ENCODE results near the gene SLC35F4. TPM values are rescaled to one million over a fixed set of nuclear protein-coding genes. Genes with fewer than 3 reads are reported as not detected.

The SLC35F4 gene
- total and polyA plus RNA-seq, 2 experiments from 2014 or later: 0.07 TPM; not detected in 1

DNA sequence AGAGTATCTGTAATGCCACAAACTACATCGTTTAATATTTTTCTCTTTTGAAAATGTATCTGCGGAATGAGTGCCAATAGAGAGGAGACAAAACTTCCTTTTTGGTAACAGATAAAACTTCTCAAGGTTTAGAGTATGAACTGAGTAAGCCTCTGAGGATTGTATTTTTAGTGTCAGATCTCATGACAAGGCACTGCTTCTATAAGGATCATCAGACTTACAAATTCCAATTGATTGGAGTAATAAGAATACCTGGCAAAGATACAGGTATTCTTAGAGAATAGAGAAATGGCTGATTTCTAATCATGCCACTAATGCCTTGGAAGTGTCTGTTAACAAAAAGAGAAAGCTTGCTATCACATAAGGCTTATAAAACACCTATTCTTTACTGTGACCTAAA, 45.3 kb downstream of the SLC35F4 start:
- Histone ChIP-seq H3K9me3 (ENCODE audit: low read depth) (no peaks in the 10 kb centered on the region), H3K4me2 (no peak overlapping the region)

DNA sequence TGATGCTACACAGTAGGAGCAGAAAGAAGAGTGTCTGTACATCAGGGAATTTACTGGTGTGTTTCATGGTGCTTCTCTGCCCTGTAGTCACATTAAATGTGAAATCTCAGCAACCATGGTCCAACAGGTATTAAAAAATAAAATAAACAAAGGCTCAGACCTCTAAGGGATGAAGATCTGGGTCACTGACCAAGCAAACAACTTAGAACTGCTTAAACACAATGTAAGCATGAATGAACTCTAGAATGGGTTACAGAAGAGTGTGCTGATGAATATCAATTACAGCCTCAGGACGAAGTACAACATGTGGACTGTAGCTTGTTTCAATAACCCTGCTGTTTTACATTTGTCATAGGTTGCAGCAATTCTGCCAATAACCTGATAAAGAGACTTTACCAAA, 47.4 kb downstream of the SLC35F4 start:
- H3K27me3 ChIP-seq: no peaks in the 10 kb centered on the region
- H3K27ac ChIP-seq: no peak overlapping the region
- no peaks in the 10 kb centered on the region for H3K9me2 ChIP-seq (replicated peaks; ENCODE audit: insufficient read depth)
- H3K9me3 ChIP-seq (ENCODE audit: low read depth): no peaks in the 10 kb centered on the region
- H2AFZ ChIP-seq: no peak overlapping the region
- DNase-seq (ENCODE audit: low spot score): no peak
- H3K36me3 ChIP-seq (replicated peaks; ENCODE audit: insufficient read depth, low read depth): no peaks in the 10 kb centered on the region
- H4K20me1 ChIP-seq (ENCODE audit: insufficient read depth, poor library complexity, severe bottlenecking): no peaks in the 10 kb centered on the region
- no peaks in the 10 kb centered on the region for H3K79me2 ChIP-seq
- TF ChIP-seq EZH2phosphoT487 (IDR thresholded peaks at IDR 0.05; ENCODE audit: low read depth, severe bottlenecking, unreplicated experiment) (no peak), EZH2 (IDR thresholded peaks at IDR 0.05; ENCODE audit: borderline replicate concordance) (no peak)
- TF ChIP-seq, protein P1, sequence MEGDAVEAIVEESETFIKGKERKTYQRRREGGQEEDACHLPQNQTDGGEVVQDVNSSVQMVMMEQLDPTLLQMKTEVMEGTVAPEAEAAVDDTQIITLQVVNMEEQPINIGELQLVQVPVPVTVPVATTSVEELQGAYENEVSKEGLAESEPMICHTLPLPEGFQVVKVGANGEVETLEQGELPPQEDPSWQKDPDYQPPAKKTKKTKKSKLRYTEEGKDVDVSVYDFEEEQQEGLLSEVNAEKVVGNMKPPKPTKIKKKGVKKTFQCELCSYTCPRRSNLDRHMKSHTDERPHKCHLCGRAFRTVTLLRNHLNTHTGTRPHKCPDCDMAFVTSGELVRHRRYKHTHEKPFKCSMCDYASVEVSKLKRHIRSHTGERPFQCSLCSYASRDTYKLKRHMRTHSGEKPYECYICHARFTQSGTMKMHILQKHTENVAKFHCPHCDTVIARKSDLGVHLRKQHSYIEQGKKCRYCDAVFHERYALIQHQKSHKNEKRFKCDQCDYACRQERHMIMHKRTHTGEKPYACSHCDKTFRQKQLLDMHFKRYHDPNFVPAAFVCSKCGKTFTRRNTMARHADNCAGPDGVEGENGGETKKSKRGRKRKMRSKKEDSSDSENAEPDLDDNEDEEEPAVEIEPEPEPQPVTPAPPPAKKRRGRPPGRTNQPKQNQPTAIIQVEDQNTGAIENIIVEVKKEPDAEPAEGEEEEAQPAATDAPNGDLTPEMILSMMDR (IDR thresholded peaks at IDR 0.05; ENCODE audit: poor library complexity): no peak
- H3K4me1 ChIP-seq (ENCODE audit: insufficient read depth): no peaks in the 10 kb centered on the region
- no peak overlapping the region for H3K4me3 ChIP-seq
- 62% methylated on average over 1 of the region's 1 CpG for WGBS (ENCODE audit: low lambda C conversion rate, missing lambda C conversion rate)
- H3K4me2 ChIP-seq: no peak overlapping the region

More for the DNA sequence above, 45.3 kb downstream of the SLC35F4 start:
- Histone ChIP-seq H3K79me2 (no peaks in the 10 kb centered on the region), H3K4me1 (ENCODE audit: insufficient read depth) (no peaks in the 10 kb centered on the region), H3K4me3 (no peak overlapping the region), H2AFZ (no peak overlapping the region), H3K9me2 (replicated peaks; ENCODE audit: insufficient read depth) (no peaks in the 10 kb centered on the region), H3K36me3 (replicated peaks; ENCODE audit: insufficient read depth, low read depth) (no peaks in the 10 kb centered on the region), H3K27ac (no peak overlapping the region), H3K27me3 (no peaks in the 10 kb centered on the region), H4K20me1 (ENCODE audit: insufficient read depth, poor library complexity, severe bottlenecking) (no peaks in the 10 kb centered on the region)
- WGBS (ENCODE audit: low lambda C conversion rate, missing lambda C conversion rate): 92% methylated on average over 2 of the region's 2 CpGs
- DNase-seq (ENCODE audit: low spot score): no peak
- TF ChIP-seq EZH2phosphoT487 (IDR thresholded peaks at IDR 0.05; ENCODE audit: low read depth, severe bottlenecking, unreplicated experiment) (no peak), EZH2 (IDR thresholded peaks at IDR 0.05; ENCODE audit: borderline replicate concordance) (no peak)
- TF ChIP-seq, protein P1 (IDR thresholded peaks at IDR 0.05; ENCODE audit: poor library complexity): no peak

DNA sequence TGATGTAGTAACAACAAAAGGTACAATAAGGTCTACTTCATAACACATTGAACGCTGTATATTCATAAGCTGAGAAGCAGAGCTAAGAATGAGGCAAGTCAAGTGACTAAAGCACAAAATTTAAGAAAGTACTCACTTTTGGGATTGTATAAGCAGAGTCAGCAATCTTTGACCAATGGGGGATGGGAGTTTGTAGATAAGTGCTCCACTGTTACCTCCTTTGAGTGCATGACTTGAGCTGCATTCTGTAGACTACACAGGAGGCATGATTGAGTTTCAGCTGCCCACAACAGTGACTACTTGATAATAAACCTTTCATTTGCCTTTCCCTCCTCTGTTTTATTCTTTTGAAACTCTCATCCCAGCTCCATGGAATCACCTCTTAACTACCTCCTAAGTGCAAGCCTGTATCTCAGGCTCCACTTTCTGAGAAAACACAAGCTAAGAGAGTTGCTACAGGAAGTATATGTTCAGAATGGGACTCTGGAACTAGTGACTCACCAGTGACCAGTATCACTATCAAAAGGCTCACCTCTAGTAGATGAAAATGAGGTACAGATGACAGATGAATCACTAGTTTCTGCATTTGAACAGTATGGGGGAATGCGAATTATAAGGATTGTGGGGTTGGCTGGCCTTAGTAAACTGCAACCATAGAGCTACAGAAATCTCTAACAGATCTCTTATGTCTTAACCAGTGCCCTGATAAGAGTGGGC, 49.2 kb downstream of the SLC35F4 start:
- Histone ChIP-seq H3K4me3 (no peak overlapping the region), H3K9me2 (replicated peaks; ENCODE audit: insufficient read depth) (no peaks in the 10 kb centered on the region), H3K27me3 (no peaks in the 10 kb centered on the region), H3K79me2 (no peaks in the 10 kb centered on the region), H3K27ac (no peak overlapping the region), H3K4me2 (no peak overlapping the region), H3K9me3 (ENCODE audit: low read depth) (no peaks in the 10 kb centered on the region), H4K20me1 (ENCODE audit: insufficient read depth, poor library complexity, severe bottlenecking) (no peaks in the 10 kb centered on the region), H3K36me3 (replicated peaks; ENCODE audit: insufficient read depth, low read depth) (no peaks in the 10 kb centered on the region), H3K4me1 (ENCODE audit: insufficient read depth) (no peaks in the 10 kb centered on the region), H2AFZ (no peak overlapping the region)
- no peak for DNase-seq (ENCODE audit: low spot score)
- 90% methylated on average over 2 of the region's 2 CpGs for WGBS (ENCODE audit: low lambda C conversion rate, missing lambda C conversion rate)
- no peak for TF ChIP-seq EZH2 (IDR thresholded peaks at IDR 0.05; ENCODE audit: borderline replicate concordance)
- TF ChIP-seq EZH2phosphoT487 (IDR thresholded peaks at IDR 0.05; ENCODE audit: low read depth, severe bottlenecking, unreplicated experiment): no peak
- TF ChIP-seq, protein P1 (IDR thresholded peaks at IDR 0.05; ENCODE audit: poor library complexity): no peak
